GM19351 (cell line): ENCODE measurements around the gene COPS3.

ENCODE experiments used
- ATAC-seq: cut with Tn5 transposase; IDR thresholded peaks from one replicate; pipeline ENCODE4 v1.9.1; 2021; ENCODE audit warnings: mild to moderate bottlenecking, moderate library complexity; ENCODE audit not compliant: unreplicated experiment

The COPS3 gene

GRCh38 chr17:17252149-17252661 lies 28.8 kb downstream of the COPS3 start:
- ATAC-seq: no peak

- no peak for ATAC-seq
Measured at GRCh38 chr17:17246879-17247278, 34.2 kb downstream of the COPS3 start.

DNA sequence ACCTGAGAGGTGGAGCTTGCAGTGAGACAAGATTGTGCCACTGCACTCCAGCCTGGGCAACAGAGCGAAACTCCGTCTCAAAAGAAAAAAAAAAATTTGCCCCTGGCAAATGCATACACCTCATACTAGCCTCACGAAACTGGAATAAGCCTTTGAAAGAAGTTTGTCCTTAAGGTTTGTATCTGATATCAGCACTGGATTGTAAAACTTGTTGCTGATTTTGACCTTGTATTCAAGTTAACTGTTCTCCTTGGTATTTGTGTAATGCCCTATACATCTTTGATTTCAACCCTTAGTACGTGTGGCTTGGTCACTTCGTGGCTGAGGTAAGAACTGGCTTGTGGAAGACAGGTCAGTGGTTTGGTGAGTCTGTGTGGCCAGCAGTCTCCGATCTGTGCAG lies 37.9 kb downstream of the COPS3 start:
- ATAC-seq: no peak

GRCh38 chr17:17242246-17242645 lies 38.8 kb downstream of the COPS3 start:
- ATAC-seq: no peak

GRCh38 chr17:17241656-17242055 lies 39.4 kb downstream of the COPS3 start:
- ATAC-seq: no peak

DNA sequence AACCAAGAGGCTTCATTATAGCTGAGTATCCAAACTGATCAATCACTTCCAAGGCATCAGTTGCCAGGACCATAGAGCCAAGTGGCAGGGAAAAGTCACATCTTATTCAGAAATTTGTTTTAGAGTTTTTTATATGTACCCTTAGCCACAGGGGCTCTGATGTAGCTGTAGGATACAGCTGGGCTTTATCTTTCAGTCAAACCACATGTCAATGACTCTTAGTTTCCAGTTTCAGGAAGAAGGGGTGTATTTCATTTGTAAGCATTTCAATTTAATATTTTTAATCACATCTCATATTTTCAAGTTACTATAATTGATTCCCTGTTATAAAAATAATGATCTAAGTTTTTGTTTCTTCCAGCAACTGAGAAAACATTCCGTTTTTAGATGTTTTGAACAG lies 41.2 kb downstream of the COPS3 start:
- no peak for ATAC-seq

DNA sequence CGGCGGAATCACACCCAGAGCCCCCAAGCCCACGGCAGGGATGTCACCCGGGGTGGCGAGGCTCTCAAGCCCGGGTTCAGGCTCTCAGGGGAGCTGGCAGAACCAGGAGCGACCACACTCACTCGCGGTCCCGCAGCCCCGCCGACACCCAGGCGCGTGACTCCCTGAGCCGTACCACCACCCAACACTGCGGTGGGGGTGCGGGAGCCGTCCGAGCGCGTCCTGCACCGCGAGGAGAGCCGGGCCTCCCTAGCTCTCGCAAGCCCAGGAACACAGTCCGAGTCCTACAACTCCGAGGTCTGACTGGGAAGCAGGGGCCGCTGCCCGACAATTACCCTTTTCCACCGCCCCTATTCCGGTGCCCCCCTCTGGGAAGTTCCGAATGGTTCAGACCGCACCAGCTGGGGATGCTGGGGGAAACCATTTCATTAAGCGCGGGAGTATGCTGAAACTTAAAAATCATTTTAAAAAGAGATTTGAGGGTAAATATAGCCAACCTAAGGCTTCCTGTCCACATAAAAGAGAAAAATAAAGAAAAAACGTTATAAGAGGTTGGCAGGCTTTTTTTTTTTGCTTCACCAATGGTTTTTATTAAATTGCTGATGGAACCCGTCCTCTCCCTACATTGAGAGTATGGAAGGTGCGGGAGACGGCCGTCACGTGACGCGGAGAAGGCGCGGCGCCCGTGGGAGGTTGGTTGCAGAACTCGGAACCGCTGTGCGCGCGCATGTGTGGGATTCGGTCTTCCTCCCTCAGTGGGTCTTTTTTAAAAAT lies 43.8 kb downstream of the COPS3 start, which contains the start of gene FLCN:
FLCN (minus strand) TSS at position 143 of the 774 bp plus-strand sequence. CDS start 9,031 bp downstream, outside the sequence.
- peak; percentile 88 for ATAC-seq

DNA sequence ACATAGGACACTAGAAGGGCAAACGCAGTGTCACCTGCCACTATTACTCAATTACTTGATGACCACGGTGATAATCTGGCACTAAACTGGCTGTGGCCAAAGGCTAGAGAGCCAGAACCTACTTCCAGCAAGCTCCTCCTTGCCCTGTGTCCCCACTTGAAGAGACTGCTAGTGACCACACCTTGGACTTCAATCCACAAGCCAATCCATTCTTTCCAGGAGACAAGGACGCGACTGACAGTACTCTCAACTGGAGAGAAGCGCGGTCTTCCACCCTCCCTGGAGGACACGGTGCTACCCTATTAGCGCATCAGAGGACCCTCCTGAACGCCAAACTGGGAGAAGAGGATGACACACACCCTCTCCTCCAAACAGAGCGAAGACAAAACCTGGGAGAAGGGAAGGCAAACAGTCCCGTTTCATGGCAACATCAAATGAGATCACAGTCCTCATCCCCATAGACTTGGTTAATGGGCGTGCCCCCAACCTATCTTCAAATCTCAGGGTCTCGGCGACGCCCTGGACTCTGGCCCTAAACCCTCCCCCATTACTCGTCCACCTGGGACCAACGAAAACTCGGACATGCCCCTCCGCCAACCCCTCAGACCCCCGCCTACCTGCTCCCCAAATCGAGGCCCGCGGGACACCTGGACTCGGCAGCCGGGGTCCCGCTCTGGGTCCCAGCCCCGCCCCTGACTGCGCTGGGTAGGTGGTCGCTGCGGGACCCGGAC lies 44.6 kb downstream of the COPS3 start:
- peak; percentile 29 for ATAC-seq

GRCh38 chr17:17235212-17236174 lies 45.6 kb downstream of the COPS3 start:
- no peak for ATAC-seq

DNA sequence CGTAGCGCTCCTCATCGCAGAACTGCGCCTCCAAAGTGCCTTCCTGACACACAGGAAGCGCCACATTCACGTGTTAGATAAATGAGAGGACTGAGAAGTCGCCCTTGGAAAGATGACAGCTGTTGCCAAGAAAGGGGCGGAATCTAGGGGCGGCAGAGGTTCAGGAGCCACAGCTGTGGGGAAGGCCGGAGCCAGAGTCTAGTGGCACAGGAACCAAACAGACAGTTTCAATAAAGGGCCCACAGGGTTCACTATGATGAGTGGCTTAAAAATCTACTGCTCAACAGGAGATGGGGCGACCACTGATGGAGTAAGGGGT lies 48.8 kb downstream of the COPS3 start:
- ATAC-seq: no peak

- no peak for ATAC-seq
Measured at GRCh38 chr17:17231621-17232302, 49.3 kb downstream of the COPS3 start.

GRCh38 chr17:17229416-17230384 lies 51.3 kb downstream of the COPS3 start:
- ATAC-seq: no peak

- ATAC-seq: no peak
Measured at GRCh38 chr17:17228521-17229279, 52.3 kb downstream of the COPS3 start.

DNA sequence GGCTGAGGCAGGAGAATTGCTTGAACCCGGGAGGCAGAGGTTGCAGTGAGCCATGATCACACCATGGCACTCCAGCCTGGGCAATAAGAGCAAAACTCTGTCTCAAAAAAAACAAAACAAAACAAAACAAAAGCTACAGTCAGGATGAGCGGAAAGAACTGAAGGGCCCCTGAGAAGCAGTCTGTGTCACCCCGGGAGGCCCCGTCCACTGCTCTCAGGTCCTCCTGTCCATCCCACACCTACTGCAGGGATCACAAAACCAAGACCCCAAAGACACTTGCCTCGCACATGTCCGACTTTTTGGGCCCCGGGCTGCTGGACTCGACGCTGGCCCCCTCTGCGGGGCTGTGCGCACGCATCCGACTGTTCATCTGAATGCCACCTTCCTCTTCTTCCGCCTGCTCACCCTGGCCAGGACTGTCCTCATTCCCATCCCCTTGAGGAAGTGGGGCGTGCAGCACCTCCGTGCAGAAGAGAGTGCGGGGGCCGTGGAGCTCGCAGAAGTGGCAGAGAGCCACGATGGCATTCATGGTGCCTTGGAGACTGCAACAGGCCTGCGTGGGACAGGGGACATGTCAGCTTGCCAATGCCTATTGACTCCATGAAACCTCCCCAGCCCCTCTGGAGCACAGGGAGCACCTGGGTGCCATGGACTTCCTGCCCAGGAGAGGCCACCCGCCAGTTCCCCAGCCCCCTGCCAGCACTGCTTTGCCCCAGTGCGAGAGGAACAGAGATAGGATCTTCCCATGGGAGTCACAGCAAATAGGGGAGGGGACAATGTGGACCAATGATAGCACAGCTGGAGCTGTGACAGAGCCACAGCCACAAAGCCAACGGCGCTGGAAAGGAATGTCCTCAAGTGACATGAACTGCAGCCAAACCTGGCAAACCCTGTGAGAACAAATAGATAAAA lies 53.2 kb downstream of the COPS3 start:
- ATAC-seq: no peak

DNA sequence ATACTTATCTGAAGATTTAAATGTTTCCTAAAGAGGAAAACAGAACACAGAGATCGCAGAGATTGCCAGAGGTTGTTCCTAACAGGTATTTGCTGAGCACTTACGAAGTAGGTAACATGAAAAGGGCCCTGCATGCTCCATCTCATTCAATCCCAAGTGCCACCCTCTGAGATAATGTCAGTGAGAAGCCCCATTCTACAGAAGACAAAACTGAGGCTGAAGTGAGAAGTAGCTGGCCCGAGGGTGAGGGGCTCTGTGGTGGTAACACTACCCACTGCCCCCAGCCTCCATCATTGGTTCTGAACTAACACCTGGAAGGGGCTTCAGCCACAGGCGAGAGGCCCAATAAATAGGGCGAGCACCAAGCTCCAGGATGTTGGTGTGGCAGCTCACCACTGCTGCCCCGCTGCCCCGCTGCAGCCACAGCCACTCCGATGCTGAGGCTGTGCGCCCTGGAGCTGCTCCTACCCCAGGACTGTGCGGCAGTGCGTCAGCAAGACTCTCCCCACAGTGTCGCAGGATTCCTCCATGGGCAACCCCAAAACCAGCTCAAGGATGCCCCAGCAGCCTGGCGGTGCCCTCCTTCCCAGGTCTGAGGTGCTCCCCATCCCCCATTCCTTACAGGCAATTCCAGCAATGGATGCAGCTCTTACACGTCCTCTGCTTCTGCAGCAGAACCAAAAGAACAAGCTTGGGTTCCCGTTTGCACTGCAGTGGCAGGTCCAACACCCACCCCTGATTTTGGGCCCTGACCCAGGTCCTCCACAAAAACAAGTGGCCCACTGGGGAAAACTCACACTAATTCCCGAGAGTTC lies 54.4 kb downstream of the COPS3 start:
- no peak for ATAC-seq

- no peak for ATAC-seq
Measured at GRCh38 chr17:17225901-17226300, 55.1 kb downstream of the COPS3 start.

- no peak for ATAC-seq
Measured at GRCh38 chr17:17224137-17224536, 56.9 kb downstream of the COPS3 start.
